Panc1 (cell line): ENCODE results near the gene BRAT1.

Experiments
- CTCF ChIP-seq: fragments of 450-650 bp; IDR thresholded peaks from 2 replicates; pipeline ENCODE4 v1.5.1; 2017; ENCODE audit warnings: mild to moderate bottlenecking
- POLR2AphosphoS5 ChIP-seq: IDR thresholded peaks from 2 replicates; pipeline ENCODE4 v1.6.1; 2012; ENCODE audit warnings: mild to moderate bottlenecking, low read depth, low read length, moderate library complexity
- REST ChIP-seq, 2 experiments: IDR thresholded peaks; 2 replicates each; pipeline ENCODE4 v1.6.1; 2011 to 2012; ENCODE audit warnings: low read depth in 2 of 2, control low read depth in 1 of 2, low read length in 1 of 2, mild to moderate bottlenecking in 1 of 2, moderate library complexity in 1 of 2; ENCODE audit not compliant: insufficient read depth in 1 of 2
- SIN3A ChIP-seq: IDR thresholded peaks from 2 replicates; pipeline ENCODE4 v1.6.1; 2012; ENCODE audit warnings: low read depth, mild to moderate bottlenecking, low read length, moderate library complexity, borderline replicate concordance; ENCODE audit not compliant: insufficient read depth
- TCF7L2 ChIP-seq: IDR thresholded peaks from 2 replicates; pipeline ENCODE4 v1.6.1; 2011; ENCODE audit warnings: mild to moderate bottlenecking, low read depth, low read length, inconsistent platforms

- no peak for TF ChIP-seq CTCF
- TF ChIP-seq SIN3A: no peak; the same call in 1 of the 2 replicates
- TF ChIP-seq POLR2AphosphoS5: no peak
- no peak for TF ChIP-seq TCF7L2
- TF ChIP-seq REST (IDR thresholded peaks at IDR 0.05; ENCODE audit: insufficient read depth in 1 of 2, low read depth in 2 of 2, low read length in 1 of 2): no peak
These were observed 4.1 kb upstream of the BRAT1 start for GRCh38 chr7:2559283-2559950.
